HG03558 (cell line): Measurements from ENCODE around the gene GLP2R.

ENCODE experiments used
- ATAC-seq: cut with Tn5 transposase; IDR thresholded peaks from one replicate; pipeline ENCODE4 v1.9.1; 2021; ENCODE audit warnings: moderate number of reproducible peaks; ENCODE audit not compliant: unreplicated experiment; ENCODE audit errors: extremely low read depth

GLP2R gene

DNA sequence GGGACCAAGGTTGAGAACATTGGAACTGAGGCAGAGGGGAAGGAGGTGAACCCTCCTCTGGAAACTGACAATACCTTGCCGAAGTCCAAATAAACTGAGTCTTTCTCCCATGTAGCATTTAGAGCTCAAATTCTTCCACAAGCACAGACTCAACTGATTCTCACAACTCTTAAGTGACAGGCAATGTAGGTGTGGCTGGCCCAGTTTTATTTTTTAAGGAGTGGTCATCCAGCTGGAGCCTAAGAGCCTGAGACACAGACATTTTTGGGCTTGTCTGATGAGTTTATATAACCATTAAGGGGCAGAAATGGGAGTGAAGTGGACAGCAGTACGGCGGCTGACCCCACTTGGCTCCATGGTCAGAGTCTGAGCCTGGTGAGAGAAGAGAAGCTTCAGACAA lies 68.5 kb downstream of the GLP2R start:
- no peak for ATAC-seq

DNA sequence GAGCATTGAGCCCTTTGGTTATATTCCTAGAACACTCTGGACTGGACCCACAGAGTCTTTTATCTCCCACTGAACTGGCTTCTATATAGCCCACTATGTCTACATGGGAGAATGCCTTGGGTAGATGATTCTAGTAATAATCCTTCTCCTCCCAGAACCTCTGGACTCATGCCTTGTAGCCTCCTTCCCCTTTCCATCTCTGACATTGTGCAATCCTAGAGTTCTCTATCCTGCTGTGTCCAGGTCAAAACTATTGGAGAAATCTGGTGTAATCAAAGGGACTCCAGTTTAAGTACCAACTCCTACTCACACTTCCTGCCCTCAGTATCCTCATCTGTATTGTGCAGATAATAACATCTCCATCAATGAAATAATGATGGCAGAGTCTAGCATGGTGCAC lies 70.2 kb downstream of the GLP2R start:
- ATAC-seq, result no peak

DNA sequence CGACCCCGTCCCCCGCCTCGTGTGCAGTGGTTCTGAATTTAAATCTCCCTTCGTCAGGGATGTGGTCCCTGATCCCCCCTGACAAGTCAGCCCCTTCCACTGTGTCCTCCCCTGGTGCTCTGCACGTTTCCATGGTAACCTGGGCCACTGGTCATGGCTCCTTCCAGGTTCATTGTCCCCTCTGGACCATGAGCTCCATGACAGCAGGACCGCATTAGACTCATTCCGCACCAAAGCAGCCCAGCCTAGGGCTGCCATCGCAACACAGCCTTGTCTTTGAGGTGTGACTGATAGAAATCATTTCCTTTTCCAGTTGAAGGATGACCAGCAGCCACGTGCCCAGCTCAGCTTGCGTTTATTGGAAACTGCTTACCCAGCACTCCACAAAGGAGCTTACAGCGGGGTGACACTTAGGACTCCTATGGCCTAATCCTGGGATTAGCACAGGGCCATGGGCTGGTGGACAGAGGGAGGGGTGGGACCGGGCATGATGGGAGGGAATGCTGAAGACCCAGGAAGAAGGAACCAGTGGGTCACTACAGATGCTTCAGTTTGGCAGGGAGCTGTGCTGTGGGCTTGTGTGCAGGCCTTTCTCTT lies 71.7 kb downstream of the GLP2R start:
- ATAC-seq, result no peak

DNA sequence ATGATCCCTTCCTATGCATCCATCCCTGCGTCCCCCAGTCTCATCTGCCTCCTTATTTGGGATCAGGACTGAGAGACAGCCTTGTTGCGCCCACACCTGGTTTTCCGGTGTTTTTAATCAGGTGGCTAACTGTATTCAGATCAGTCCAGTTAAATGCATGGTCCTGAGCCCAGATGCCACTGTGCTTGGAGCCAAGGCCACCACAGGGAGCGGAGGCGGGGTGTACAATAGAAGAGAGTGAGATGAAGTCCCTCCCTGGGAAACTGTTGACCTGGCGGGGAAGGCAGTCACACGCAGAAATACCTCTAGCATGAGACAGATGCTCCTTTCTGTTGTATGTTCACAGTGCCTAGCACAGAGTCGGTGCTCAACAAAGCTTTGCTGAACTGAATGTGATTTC lies 73.1 kb downstream of the GLP2R start:
- ATAC-seq, result no peak

DNA sequence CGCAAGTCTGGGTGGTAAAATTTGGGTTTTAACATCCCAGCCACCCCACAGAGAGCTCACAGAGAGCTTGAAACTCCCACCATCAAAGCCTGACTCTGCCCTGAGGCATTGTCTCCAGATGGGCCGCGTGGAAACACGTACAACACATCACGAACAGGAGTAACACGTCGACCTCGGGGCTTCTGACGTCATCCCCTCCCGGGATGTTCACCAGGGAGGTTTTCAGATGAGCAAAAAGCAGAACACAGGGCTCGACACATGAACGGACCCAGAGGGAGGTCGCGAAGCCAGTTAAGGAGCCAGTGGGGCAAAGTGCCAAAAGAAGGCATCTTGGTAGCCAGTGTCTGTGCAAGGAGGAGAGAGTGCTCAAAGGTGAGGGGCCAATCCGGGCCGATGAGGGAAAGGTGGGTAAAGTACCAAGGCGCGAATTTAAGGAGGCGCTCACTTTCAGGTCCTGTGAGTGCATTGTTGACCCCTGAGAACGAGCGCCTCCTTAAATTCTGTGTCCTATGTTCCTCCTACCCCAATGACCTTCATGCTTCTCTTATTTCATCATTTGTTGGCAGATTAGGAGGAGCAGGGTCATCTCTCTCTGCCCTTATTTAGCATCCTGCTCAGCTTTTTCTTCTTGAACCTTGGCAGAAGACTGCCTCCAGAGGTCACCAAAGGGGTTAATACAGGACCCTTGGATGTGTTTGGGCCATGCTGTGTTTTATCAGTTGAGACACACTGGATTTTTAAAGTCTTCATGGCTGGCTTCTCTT lies 73.7 kb downstream of the GLP2R start:
- no peak for ATAC-seq

DNA sequence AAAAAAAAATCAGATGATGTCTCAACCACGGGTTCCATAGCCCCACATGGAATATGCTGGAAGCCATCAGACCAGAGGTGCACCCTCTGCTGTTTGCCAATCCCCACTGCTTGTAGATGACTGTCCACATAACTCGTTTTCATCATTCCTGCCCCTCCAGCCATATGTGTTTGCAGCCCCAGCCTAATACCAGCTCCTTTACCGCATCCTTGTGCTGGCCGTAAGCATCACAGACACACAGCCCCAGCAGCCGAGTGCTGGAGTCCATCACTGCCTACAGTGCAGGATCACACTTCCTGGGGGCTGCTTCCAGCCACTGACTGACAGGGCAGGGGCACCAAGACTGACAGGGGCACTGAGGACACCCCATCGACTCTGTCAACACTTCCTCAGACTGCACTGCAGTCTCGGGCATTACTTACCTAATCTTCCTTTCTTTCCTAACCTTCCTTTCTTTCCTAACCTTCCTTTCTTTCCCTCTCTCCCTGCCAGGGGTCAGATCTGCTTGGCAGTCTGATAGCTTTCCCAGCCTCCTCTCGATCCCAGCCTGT lies 74.4 kb downstream of the GLP2R start:
- ATAC-seq, result no peak

DNA sequence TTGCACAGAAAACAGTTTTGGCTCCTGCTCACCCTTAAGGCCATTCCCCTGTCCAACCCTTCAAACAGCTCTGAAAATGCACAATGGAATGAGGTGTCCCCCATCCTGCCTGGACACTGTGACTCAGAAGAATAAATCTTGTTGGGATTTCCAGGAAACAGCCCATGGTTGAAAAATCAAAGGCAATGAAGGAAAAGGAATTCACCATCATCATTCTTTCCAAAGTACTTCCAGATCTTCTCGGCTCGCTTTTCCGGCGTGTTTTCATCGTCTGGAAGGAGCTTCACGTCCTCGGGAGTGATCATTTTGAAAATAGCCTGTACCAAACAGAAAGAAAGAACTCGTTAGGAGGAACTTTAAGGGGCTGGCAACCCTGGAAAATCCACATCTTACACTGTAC lies 75.1 kb downstream of the GLP2R start:
- no peak for ATAC-seq

DNA sequence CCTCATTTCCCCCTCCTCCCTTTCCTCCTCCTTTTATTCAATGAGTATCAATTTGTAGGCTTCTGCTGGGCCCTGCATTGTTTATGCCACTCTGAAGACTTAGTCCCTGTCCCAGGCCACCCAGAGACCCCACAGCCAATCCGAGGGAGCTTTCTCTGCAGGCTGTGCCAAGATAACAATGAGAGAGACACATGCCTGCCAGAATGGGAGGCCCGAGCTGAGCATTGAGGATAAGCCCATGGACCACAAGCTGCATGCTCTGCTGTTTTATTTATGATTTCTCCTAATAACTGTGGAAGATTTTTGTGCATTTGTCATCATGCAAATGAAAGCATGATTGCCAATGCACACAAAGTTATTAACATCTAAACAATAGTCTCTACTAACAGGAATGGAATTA lies 76.4 kb downstream of the GLP2R start:
- no peak for ATAC-seq

DNA sequence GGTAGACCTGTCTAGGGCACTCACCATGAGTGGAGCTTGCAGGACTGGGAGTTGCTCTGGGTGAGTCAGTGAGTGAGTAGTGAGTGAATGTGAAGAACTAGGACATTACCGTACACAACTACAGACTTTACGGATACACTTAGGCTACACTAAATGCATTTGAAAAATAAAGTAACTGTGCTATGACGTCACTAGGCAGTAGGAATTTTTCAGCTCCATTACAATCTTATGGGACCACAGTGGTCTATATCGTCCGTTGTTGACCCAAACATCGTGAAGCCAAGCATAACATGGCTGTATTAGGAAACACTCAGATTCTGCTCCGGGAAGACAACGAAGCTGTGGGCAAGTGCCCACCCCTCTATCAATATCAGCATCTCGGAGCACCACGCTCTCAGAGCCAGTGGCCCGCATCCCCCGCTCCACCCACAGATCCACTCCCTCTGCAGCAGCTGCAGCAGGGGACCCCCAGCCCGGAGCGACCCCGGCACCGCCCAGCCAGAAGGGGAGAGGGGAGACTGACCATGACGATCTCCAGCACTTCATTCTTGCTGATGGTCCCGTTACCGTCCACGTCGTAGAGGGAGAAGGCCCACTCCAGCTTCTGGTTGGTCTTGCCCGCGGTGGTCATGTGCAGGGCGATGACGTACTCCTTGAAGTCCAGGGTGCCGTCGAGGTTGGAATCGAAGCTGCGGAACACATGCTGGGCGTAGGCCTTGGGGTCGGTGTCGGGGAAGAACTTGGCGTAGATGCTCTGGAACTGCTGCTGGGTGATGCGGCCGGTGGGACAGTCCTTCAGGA lies 78.8 kb downstream of the GLP2R start:
- ATAC-seq, result no peak

DNA sequence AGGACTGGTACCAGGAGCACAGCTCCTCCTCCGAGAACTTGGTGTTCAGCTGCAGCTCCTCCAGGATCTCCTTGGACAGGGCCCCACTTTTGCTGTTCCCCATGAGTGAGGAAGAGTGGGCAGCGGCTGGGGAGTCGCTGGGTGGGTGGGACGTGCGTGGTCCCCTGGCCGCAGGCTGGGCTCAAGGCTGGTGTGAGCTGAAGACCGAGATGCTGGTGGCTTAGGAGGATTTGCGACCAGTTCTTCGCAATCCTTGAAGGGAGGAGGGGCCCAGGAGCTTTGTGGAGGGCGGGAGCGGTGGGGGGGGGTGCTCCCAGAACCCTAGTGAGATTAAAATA lies 79.3 kb downstream of the GLP2R start, which contains the start of gene RCVRN:
RCVRN (minus strand) TSS at position 194 of the 338 bp plus-strand sequence; CDS start at position 103, 91 bp downstream.
- ATAC-seq, result no peak

DNA sequence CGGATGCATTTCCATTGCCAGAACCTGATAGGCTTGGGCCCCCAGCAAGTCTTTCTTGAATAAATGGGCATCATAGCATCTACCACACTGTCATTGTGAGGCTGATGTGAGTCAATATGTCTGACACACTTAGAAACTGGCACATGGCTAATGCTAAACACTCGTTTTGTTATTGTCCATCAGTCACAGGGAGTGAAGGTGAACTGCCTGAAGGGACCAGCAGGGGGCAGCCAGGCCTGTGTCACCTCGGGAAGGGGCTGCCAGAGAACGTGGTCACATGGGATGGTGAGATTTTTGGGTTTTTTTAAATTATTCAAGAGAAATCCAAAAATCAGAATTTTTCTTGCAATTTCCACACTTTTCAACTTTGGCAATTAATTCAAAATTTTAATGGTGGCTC lies 80.2 kb downstream of the GLP2R start:
- ATAC-seq, result no peak

DNA sequence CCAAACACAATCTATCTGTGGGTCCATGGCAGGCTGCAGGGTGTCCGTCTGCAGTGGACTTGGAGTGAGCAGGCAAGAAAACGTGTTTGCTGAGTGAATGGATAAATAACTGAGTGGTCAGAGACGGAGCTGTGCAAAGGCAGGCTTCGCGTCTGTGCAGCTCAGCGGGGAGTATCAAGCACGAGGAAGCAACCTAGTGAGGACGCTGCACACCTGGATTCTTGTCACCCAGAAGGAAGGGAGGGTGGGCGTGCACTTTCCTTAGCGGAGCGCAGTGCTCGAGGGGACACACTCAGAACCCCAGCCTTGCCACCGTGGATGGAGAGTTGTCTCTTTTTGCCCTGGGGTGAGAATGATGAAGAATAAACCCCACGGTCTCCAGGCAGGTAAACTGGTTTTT lies 80.9 kb downstream of the GLP2R start:
- no peak for ATAC-seq

DNA sequence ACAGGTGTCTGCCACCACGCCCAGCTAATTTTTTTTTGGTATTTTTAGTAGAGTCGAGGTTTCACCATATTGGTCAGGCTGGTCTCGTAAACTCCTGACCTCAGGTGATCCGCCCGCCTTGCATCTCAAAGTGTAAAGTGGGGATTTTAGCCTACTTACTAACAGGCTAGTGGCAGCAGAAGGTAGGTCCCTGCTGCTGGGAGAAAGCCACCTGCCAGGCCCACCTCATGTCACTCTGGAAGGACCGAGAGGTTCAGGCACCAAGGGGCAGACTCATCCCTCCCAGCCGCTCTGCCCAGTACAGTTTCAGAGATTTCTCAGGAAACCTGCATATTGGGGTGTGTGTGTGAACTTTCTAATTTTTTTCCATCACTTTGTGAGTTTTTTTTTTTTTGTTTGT lies 81.4 kb downstream of the GLP2R start:
- no peak for ATAC-seq

DNA sequence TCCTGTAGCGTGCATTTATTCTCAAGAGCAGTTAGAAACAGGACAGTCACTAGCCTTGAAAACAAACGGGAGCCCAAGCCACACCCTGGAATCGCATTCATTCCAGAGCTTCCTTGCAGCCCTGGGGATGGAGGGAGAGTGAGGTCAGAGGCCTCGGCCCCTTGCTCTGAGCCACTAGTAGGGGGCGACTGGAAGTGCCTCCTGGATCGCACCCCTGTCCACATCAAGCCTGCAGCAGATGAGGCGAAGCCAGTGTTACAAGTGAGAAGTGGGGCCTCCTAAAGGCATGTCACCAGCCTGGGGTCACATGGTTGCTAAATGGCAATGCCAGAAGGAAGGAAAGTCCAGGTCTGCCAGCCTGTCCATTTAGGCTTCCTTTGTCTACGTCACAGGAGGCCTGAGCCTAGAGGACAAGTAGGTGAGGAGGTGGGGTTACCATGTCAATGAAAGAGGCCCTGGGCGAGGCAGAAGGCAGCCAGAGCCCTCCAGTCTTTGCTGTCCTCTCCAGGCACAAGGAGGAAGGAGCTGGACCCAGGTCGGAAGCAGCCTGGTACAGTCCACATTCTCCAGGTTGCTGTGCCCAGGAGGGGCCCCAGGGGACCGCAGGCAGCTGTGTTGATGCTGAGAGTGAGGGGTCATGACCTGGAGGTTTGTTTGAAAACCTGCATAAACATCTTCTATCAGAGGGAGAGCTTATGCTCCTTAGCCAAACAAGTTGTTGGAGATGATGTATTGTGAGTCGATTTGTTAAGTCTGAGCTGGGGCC lies 82.3 kb downstream of the GLP2R start:
- no peak for ATAC-seq

DNA sequence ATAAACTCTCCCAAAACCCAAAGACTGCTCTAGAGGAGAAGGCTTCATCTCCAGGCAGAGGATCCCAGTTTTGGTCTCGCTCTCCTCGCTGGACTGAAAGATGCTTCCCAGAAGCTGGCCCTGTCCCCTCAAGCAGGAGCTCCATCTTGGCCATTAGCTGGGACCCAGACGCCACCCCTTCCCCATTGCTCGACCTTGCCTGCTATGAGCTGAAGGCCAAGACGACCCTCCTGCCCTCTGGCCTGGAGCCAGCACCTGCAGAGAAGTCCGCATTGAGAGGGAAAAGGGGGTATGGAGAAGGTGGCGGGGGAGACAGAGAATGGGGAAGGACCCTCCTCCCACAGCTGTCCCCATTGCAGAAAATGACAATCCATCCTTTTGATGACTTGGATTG lies 82.9 kb downstream of the GLP2R start:
- ATAC-seq, result no peak

DNA sequence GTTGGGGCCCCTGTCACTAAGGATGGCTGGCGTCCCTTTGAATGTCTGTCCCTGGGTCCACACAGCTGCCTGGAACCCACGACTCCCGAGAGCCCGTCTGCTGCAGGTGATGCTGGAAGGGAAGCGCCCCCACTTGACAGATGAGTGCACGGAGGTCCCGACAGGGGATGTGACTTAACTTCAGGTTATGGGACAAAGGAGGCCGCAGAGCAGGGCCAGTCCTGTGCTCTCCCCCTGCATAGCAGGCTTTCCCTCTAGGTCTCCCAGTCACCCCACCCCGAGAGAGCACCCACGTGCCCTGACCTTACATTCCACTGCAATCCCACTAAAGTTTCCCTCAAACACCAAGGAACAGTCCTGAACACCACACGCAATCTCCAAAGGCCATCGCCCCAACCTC lies 85.4 kb downstream of the GLP2R start:
- no peak for ATAC-seq

DNA sequence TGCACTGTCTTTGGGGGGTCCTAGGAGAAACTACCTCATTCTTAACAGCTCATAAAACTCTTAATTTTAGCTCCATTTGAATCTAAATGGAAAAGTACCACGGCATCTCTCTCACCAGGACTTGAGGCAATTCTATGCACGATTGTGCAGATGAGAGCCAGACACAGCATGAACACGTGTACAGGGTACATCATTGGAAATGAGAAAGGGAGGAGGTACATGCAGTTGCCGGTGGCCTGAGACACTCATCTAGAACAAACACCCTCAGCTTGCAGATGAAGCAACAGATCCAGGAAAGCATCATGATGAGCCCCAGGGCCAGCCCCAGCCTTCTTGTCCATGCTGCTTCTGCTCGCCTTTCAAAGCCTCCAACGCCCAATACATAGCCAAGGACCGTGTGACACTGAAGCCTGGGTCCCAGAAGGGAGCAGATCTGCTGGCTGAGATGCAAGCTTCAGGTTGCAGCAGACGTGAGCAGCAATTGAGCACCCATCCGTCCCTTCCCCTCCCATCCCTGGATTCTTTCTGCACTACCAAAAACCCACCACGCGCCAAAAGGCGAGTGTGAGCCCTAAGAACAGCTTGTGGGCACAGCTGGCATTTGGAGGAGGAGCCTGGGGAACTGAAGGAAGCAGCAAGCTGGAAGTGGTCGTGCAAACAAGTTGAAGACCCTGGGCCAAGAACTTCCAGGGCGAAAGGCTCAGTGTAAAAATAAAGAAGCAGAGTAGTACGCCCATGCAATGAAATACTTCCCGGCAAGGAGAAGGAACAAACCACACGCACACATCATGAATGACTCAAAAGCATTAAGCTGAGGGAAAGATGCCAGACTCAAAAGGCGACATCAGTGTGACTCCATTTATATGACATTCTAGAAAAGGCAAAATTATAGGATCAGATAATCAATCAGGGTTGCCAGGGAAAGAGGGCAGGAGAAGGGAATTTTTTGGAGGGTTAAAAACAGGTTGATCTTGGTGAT lies 86.7 kb downstream of the GLP2R start:
- no peak for ATAC-seq

DNA sequence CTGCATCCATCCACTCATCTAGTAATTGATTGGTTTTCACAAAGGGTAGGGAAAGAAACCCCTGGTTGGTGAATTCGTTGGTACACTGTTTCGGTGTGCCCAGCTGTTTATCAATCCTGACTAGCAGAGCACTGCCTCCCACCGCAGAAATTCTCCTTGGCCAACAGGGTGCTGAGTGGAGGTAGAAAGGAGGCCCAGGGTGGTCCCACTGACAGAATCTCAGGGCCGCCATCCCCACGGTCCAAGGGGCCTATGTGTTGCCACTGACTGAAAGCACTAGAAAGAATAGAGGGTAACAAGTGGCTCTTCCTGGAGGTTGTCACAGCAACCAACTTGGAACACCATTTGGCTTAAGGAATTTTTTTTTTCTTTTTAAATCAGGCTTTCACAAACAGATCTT lies 87.8 kb downstream of the GLP2R start:
- ATAC-seq, result no peak

DNA sequence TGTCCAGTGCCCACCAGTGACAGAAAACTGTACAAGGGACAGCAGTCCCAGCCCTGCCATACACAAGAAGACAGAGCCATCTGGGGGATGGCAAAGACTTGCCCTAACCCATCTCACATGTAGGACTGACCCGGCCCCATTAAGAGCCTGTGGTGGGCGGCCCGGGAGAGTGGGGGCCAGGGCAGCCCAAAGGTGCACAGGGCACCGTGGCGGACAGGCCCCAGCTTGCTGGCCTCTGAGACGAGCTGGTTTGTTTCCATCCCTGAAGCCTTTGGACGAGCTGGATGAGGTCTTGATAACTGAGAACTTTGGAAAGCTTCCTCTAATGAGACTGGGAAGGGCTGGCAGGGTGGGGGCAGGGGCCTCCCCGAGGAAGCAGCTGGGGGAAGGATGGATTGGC lies 90.4 kb downstream of the GLP2R start:
- no peak for ATAC-seq
